ENCODE data around the gene FAM83G.
"Not testable (repeated sequence)": the region's sequence is repeated elsewhere in the genome, so short reads cannot be mapped to it uniquely, and the experiment has no call there.

- TF ChIP-seq POLR2AphosphoS5, POLR2A (IDR thresholded peaks at IDR 0.05; ENCODE audit: low read depth, low read length): not testable (repeated sequence)
These were observed 27.2 kb upstream of the FAM83G start for GRCh38 chr17:19031729-19032128.

Data from GM12892 (cell line).